Activated CD4-positive, alpha-beta T cell treated with anti-CD3 and anti-CD28 coated beads, Interleukin-2, amount 50 U/mL, for 24 hours (primary cell): ENCODE data around the gene LARGE1.

Source experiments
- DNase-seq, 2 donors: peaks; one replicate each; pipeline ENCODE4 v3.0.0-alpha.2; 2020; ENCODE audit warnings: low read depth in 1 of 2, low spot score in 1 of 2

Gene LARGE1

GRCh38 chr22:33914131-33914530 lies 6.1 kb downstream of the LARGE1 start:
- no peak for DNase-seq

DNA sequence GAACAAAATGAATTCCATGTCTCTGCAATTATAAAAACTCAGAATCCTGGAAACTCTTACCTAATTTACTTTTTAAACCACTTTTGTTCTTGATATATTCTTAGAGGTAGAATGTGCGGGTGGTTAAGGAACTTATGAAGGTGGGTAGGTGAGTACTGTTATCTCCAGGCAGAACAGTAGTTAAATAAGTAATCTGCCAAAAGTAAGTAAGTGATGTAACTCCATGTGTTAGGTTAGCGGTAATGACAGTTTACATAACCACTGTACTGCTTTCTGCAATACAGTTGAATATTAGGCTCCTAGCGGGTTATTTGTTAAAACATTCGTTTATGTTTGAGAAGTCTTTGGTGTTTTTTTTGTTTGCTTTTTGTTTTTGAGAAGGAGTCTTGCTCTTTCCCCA lies 7.1 kb downstream of the LARGE1 start:
- no peak for DNase-seq

DNA sequence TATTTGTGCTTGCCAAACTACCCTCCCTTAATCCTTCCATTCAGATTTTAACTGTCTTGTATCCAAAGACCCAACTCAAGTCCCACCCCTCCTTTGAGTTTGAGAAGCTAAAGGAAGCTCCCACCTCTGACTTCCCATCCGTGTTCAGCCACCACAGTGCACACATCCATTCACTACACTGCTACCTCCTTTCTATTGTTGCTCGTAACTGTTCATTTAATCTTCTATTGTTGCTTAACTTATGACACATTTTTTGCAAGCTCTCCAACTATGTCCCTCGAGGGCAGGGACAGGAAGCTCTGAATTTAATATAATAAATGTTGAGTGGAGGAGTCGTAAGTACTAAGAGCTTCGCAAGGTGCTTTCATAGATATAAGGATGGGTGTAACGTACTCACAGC lies 10.4 kb downstream of the LARGE1 start:
- no peak for DNase-seq

DNA sequence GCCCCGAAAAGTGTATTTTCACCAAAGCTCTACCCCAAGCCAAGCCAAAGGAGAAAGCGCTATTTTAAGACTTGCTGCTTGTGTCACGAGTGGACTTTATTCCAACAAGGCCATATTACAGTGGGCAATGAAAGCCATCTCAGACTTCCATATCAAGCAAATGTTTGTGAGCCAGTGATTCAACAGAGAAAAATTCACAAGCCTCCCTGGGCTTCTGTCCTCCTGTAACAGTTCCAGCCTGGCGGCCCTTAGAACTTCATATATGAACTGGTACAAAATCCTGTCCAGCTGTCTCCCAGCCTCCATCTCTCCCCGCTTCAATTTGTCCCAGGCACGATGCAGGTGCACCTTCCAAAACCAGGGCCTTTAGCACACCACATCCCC lies 11.2 kb downstream of the LARGE1 start:
- DNase-seq: no peak

- no peak for DNase-seq
Observed at GRCh38 chr22:33908171-33909074, 11.9 kb downstream of the LARGE1 start.

GRCh38 chr22:33906954-33907353 lies 13.3 kb downstream of the LARGE1 start:
- DNase-seq: no peak

DNA sequence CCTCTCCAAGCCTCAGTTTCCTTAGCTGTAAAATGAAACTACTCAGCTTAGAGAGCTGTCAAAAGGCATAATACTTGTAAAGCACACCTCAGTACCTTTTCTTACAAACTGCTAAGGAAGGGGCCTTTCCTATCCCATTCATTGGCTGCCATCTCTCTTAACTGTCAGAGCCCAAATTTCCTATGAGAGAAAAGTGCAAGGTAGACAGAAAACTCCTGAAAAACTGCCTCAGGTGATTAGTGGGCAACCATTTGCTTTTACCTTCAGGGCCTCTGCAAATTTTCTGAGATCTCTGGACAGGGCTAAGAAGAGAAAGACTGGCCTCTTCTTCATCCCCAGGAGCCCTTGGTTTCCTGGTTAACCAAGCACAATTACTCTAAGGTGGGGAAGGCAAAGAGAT lies 13.8 kb downstream of the LARGE1 start:
- no peak for DNase-seq

DNA sequence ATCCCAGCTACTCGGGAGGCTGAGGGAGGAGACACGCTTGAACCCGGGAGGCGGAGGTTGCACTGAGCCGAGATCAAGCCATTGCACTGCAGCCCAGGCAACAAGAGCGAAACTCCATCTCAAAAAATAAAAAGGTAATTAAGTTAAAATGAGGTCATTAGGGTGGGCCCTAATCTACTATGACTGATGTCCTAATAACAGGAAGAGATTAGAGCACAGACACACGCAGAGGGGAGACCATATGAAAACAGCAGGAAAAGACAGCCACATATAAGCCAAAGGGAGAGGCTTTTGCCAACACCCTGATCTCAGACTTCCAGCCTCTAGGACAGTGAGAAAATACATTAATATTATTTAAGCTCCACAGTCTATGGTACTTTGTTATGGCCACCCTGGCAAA lies 17.3 kb downstream of the LARGE1 start:
- no peak for DNase-seq

- no peak for DNase-seq
Observed at GRCh38 chr22:33902073-33902472, 18.2 kb downstream of the LARGE1 start.

- no peak for DNase-seq
Observed at GRCh38 chr22:33898121-33898520, 22.2 kb downstream of the LARGE1 start.

DNA sequence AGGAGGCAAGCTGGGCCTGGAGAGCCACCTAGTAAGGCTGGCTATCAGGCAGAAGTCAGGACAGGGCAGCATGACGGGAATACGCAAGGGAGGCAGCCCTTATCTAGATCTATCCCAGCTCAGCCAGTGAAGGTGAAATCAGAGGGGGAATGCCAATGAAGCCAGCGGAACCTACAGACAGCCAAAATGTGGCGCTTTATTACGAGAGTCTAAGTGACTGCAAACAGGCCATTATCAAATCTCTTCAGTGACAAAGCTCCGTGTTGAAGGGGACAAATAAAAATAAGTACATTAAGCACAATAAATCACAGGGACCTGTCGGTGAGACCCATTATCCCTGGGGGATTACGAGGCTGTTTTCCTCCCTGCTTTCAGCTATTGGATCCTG lies 22.8 kb downstream of the LARGE1 start:
- no peak for DNase-seq

DNA sequence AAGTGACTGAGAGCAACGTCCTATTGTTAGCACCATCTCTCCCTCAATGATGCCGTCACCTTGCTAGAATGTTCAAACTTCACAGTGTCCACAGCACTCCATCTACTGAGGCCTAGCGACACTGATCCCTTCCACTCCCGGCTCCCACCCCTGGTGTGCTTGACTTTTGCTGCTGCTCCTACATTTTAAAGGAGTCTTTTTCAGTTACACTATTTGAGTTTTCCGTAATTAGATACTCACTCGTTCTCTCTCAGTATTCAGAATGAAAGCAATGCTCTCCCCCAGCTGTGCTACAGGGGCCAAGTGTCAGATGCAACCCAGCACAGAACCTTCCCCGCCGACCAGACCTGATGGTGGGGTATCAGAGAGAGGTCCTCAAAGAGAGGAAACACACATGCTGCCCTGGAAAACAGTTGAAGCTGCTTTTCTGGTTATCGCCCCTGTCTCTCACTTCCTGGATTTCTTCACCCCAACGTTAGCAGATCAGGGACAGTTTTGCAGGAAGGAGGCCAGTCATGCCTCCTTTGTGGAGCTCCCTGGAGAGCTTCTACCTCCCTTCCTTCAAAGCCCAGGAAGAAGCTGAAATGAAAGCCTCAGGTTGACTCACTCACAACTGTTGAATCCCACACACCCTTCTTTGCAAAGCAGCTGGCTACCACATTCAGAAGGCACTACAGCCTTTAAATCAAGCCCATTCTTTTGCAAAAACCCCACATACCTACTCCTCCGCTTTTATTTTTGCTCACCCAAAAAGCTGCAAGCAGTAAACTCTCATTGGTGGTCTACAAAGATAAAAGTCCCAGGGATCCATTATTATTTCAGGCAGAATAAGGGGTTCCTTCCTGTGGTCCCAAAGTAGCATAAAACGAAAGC lies 23.5 kb downstream of the LARGE1 start:
- no peak for DNase-seq

DNA sequence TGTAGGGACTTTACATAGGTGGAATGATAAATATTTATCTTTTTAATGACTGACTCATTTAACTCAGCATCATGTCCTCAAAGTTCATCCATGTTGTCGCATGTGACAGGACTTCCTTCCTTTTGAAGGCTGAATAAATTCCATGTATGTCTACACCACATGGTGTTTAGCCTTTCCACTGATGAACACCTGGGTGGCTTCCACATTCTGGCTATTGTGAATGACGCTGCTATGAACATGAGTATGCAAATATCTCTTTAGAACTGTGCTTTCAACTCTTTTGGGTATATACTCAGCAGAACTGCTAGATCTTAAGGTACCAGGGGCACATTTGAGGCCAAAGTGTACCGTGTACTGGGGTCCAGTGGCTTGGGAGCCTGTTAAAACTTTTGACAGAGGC lies 24.1 kb downstream of the LARGE1 start:
- no peak for DNase-seq

DNA sequence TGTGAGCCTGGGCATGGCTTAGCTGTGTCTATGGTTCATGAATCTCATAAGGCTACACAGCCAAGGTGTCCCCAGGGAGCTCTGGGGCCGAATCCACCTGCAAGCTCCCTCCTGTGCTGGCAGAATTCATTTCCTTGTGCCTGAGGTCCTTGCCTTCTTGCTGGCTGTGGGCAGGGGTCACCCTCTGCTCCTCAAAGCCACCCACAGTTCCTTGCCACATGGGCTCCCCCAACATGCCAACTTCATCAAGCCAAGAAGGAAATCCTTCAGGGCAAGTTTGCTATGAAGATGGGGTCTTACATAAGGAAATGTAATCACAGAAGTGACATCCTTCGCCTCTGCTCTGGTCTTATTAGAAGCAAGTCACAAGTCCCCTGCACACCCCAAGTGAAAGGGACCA lies 24.8 kb downstream of the LARGE1 start:
- DNase-seq: no peak

- no peak for DNase-seq
Observed at GRCh38 chr22:33894515-33894914, 25.8 kb downstream of the LARGE1 start.

GRCh38 chr22:33894036-33894435 lies 26.2 kb downstream of the LARGE1 start:
- no peak for DNase-seq

DNA sequence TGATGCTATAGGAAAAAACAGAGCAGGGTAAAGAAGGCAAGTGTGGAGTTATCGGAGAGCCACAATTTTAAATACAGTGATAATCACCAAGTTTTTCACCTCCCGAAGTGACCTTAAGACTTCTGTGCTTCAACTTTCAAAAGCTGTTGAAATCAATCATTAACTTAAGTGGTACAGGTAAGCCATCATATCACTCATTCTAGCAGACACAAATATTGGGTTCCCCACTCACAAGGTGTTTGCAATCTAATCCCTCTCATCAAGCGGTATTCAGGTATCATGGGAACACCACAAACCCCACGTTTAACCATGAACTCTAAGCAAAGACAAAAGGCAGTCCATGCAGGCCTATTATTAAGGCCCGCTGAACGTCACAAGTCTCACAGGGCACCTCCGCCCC lies 26.8 kb downstream of the LARGE1 start:
- no peak for DNase-seq

DNA sequence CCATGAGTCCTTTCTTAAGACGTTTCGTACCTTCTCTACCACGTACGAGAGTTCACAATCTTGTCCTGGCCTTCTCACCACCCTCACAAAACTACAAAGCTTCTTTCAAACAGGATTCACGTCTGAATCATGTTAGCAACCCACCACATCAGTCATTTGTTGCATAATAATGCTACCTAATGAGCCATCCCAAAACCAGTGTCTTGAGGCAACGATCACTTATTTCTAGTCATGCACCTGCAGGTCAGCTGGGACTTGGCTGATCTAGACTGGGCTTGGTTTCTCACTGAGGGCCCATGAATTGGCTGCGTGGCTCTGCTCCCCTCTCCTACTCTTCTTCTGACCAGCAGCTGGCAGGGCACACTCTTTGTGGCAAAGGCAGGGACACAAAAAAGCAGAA lies 28.3 kb downstream of the LARGE1 start:
- DNase-seq: no peak

DNA sequence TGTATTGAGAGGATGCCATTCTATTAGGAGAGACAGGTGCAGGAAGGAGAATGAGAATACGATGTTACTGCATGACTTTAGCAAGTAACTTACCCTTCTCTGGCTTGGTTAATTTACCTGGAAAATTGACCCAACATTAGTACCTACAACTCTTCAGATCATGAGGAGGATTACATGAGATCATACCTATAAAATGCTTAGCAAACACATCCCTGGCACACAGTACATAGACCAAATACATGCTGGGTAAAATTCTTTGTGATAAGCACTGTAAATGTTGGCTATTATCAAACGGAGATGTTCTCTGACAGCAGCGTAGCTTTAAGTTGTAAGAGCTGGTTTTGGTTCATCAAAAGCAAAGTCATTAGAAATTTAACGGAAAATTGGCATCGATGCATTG lies 28.8 kb downstream of the LARGE1 start:
- DNase-seq: no peak

GRCh38 chr22:33889748-33890147 lies 30.5 kb downstream of the LARGE1 start:
- DNase-seq: no peak

DNA sequence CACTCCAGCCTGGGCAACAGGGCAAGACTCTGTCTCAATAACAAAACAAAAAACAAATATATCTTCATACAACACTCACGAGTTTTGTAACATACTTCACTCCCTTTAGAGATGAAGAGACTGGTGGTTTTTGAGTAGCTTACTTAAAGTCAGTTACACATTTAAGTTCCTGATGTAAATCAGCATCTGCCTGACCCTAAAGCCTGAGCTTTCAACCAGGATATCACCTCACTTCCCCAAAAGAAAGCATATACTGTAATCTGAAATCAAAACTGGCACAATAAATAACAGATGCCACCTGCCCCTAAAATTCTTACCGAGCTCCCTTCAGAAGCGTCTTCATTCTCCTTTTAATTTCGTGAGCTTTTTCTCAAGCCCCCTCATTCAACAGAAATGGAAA lies 31.5 kb downstream of the LARGE1 start:
- DNase-seq: no peak

- DNase-seq: no peak
Observed at GRCh38 chr22:33887173-33887572, 33.1 kb downstream of the LARGE1 start.
